GM18511 (cell line): ENCODE data around the gene ATP13A2.

Source experiments
- ATAC-seq: cut with Tn5 transposase; IDR thresholded peaks from one replicate; pipeline ENCODE4 v1.9.1; 2021; ENCODE audit warnings: mild to moderate bottlenecking, moderate library complexity; ENCODE audit not compliant: unreplicated experiment

Gene ATP13A2

GRCh38 chr1:17030206-17030605 is 18.5 kb upstream of the ATP13A2 start:
- no peak for ATAC-seq

DNA sequence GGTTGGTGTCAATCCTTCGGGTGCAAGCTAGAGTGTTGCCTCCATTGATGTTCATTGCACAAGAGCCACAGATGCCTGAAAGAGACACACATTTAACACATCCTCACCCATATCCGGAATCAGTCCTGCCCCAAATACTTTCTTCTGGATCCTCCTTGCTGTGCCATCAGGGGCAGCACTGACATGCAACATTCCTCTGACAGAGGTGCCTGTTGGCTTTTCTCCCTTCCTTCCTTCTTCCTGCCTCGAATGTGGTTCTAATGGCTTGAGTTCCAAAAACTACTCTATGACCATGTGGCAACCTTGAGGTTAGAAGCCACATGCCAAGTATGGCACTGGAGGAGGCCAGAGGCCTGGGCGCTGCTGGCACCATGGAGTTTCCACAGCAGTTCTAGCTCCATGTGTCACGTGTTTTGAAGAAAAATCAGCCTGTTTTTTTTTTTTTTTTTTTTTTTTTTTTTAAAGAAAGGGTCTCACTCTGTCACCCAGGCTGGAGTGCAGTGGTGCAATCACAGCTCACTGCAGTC is 17.0 kb upstream of the ATP13A2 start:
- no peak for ATAC-seq

DNA sequence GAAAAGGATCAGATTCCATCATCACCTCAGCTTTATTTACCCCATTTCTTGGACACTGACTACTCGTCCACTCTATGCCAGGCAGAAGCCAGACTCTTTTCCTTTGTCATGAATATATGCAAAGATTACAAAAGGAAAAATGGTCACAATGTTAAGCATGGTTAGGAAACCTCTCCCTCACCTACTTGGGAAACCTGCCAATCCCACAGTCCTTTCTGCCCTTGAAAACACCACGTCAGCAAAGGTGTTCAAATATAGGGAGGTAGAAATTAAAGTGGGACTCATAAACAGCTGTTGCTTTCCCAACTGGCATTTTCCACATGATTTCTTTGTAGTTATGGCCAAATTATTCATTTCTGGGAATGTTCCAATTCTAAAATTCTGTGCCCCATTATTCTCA is 16.2 kb upstream of the ATP13A2 start:
- ATAC-seq: no peak

GRCh38 chr1:17027403-17027802 is 15.7 kb upstream of the ATP13A2 start:
- ATAC-seq: no peak

- ATAC-seq: no peak
Observed at GRCh38 chr1:17024721-17025120, 13.0 kb upstream of the ATP13A2 start.

DNA sequence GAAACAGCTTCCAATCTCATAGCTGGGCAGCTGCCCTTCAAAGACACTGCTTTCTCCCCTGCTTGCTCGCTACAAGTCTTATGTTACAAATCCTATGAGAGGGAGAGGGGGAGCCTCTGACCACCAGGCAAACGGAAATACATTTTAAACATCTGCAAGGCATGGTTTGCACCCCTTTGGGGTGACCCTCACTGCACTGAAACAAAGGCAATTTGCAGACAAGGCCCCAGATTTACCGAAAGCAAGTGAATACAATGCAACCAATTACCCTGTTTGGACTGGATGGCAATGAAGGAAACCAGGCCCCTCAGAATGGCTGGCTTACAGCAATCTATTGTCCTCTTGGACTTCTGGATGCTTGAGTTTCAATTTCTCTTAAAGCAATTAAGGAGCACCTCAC is 11.8 kb upstream of the ATP13A2 start:
- no peak for ATAC-seq

GRCh38 chr1:17023102-17023501 is 11.4 kb upstream of the ATP13A2 start:
- ATAC-seq: no peak

- ATAC-seq: no peak
Observed at GRCh38 chr1:17021896-17022295, 10.2 kb upstream of the ATP13A2 start.

DNA sequence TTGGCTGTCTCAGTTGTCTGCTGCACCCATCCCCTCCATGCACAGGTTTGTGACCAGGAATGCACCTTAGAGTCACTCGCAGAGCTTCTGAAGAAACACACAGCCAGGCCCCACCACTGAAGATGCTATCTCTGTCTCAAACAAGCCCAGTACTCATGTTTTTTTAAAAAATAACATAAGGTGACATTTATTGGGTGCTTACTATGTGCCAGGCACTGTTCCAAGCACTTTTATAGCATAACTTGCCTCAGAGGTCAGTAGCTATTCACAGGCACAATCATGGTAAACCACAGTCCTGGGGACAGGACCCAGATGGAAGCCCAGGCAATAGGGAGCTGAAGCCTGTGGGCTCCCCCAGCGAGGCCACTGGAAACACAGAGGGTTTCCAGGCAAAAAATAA is 8.8 kb upstream of the ATP13A2 start:
- no peak for ATAC-seq

- ATAC-seq: no peak
Observed at GRCh38 chr1:17018849-17019248, 7.1 kb upstream of the ATP13A2 start.

DNA sequence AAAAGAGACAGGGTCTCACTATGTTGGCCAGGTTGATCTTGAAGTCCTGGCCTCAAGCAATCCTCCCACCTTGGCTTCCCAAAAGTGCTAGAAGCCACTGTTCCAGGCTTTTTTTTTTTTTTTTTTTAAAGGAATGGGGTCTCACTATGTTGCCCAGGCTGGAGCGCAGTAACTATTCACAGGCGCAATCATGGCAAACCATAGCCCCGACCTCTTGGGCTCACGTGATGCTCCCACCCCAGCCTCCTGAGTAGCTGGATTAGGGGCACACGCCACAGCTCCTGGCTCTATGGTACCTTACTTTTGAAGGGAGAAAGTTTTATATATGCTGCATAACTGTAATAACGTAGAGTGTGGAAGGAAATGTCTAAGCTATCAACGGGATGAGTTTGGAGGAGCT is 5.7 kb upstream of the ATP13A2 start:
- ATAC-seq: no peak

DNA sequence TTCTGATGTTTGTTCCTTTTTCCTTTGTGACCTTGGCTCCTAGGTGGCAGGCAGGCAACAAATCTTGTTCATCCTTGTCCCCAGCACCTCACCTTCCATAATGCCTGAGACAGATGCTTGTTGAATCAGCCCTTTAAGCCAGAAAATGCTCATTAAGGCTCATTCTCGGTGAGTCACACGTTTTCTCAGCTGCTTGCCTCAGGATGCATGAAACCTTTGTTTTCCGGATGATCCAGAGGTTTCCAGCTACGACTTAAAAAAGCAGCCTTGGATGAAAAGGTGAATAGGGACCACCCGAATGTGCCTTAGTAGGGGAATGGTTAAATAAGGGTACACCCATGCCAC is 4.6 kb upstream of the ATP13A2 start:
- no peak for ATAC-seq

- no peak for ATAC-seq
Observed at GRCh38 chr1:17014671-17015567, 3.2 kb upstream of the ATP13A2 start.

DNA sequence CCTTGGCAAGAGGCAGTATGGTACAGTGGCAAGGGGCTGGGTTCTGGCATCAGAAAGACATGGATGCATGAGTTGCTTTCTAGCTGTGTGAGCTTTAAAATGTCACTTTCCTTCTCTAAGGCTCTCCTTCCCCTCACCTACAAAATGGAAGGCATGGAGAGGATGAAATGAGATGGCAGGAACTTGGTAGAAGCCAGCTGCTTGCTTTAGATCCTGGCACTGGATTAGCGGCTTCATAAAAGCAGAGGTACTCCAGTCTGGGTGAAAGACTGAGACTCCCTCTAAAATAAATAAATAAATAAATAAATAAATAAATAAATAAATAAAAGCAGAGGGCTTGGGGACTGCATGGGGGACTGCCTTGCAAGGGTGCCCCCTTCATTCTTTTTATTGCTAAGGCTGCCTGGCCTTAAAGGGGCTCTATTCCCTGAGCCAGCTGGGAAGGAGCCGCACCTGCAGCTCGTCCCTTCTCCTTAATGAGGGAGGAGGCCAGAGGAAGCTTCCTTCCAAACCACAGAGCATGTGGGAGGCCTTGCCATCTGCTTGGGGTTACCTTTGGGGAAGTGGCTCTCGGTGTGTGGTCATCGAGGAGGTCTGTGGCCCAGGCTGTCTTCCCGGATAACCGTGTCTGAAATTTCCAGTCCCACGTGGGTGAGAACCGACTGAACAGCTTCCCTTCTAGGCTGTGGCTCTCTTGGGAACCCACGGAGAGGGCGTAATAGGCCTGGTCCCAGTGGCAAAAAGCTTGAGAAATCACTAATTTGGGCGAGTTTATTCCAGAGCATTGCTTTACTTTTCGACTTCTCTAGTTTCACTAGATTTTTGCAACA is 2.0 kb upstream of the ATP13A2 start:
- ATAC-seq: no peak

- ATAC-seq: no peak
Observed at GRCh38 chr1:17012775-17013490, 1.2 kb upstream of the ATP13A2 start.

GRCh38 chr1:17011092-17011438 is 663 bp downstream of the ATP13A2 start:
- no peak for ATAC-seq

- ATAC-seq: no peak
Observed at GRCh38 chr1:17009706-17010105, 2.0 kb downstream of the ATP13A2 start.

GRCh38 chr1:17008208-17008855 is 3.4 kb downstream of the ATP13A2 start:
- no peak for ATAC-seq

- ATAC-seq: no peak
Observed at GRCh38 chr1:17007121-17007520, 4.6 kb downstream of the ATP13A2 start.

DNA sequence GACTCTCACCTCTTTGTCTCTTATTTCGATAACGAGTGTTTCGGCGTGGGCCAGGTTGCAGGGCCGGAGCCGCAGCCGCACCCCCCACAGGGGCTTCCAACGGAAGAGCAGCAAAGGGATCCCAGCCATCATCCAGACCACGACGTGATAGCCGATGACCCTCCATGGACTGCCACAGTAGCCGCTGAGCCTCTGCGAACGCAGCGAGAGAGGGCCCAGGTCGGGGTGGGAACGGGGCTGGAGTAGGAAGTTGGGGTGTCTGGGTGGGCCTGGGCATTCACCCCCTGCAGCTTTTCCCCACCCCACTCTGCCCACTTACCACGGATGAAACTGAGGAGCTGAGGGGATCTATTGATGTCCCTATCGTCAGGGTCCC is 6.4 kb downstream of the ATP13A2 start:
- ATAC-seq: no peak
